ENCODE measurements around the gene PSMG2. TPM values are rescaled to one million over a fixed set of nuclear protein-coding genes. Genes with fewer than 3 reads are reported as not detected.
A peak's percentile ranks its signal among the peaks of the same experiment; 100 is the strongest.

PSMG2 gene
- polyA plus RNA-seq, 1 donor from 2014 or later: 87.2 TPM

DNA sequence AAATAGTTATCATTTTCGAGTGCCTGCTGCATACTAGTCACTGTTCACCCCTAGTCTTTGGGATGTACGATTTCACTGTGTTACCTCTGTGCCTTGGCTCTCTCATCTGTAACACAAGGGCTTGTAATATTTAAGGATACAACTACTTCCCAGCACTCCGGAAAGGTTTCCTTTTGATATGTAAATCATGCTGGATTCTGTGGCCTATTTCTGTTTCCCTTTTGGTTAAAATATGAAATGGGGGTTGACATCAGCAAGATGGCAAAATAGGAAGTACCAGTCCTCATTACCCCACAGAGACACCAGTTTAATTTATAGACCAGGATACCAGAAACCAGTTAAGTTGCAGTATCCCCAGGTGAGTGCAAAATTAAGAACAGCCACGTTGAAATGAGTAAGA, 23.5 kb downstream of the PSMG2 start:
- no peak overlapping the region for H3K27ac ChIP-seq (ENCODE audit: low read length)
- H3K79me2 ChIP-seq (replicated peaks; ENCODE audit: insufficient read depth, low read length): no peaks in the 10 kb centered on the region
- no peak overlapping the region for H3K9ac ChIP-seq (ENCODE audit: low read length)
- peaks cover 4% of the 10 kb centered on the region for H3K36me3 ChIP-seq (ENCODE audit: insufficient read depth, low read length)
- H3K4me3 ChIP-seq (ENCODE audit: low read length): no peak overlapping the region
- H3K27me3 ChIP-seq (ENCODE audit: insufficient read depth, low read depth, low read length): no peaks in the 10 kb centered on the region
- no peak for TF ChIP-seq EP300 (conservative IDR thresholded peaks at IDR 0.05; ENCODE audit: poor library complexity, severe bottlenecking)
- TF ChIP-seq EZH2 (IDR thresholded peaks at IDR 0.05; ENCODE audit: borderline replicate concordance, insufficient read depth, low read length, poor library complexity, severe bottlenecking): no peak
- no peak for TF ChIP-seq SMC3 (conservative IDR thresholded peaks at IDR 0.05; ENCODE audit: poor library complexity)
- no peak for TF ChIP-seq RAD21 (conservative IDR thresholded peaks at IDR 0.05)
- TF ChIP-seq TAF1 (IDR thresholded peaks at IDR 0.05; ENCODE audit: low read depth): no peak
- TF ChIP-seq, protein P1, sequence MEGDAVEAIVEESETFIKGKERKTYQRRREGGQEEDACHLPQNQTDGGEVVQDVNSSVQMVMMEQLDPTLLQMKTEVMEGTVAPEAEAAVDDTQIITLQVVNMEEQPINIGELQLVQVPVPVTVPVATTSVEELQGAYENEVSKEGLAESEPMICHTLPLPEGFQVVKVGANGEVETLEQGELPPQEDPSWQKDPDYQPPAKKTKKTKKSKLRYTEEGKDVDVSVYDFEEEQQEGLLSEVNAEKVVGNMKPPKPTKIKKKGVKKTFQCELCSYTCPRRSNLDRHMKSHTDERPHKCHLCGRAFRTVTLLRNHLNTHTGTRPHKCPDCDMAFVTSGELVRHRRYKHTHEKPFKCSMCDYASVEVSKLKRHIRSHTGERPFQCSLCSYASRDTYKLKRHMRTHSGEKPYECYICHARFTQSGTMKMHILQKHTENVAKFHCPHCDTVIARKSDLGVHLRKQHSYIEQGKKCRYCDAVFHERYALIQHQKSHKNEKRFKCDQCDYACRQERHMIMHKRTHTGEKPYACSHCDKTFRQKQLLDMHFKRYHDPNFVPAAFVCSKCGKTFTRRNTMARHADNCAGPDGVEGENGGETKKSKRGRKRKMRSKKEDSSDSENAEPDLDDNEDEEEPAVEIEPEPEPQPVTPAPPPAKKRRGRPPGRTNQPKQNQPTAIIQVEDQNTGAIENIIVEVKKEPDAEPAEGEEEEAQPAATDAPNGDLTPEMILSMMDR (IDR thresholded peaks at IDR 0.05; ENCODE audit: poor library complexity, severe bottlenecking): no peak
- TF ChIP-seq POLR2AphosphoS5 (IDR thresholded peaks at IDR 0.05): no peak
- TF ChIP-seq MXI1 (conservative IDR thresholded peaks at IDR 0.05; ENCODE audit: poor library complexity, severe bottlenecking): no peak
- TF ChIP-seq, protein P2, sequence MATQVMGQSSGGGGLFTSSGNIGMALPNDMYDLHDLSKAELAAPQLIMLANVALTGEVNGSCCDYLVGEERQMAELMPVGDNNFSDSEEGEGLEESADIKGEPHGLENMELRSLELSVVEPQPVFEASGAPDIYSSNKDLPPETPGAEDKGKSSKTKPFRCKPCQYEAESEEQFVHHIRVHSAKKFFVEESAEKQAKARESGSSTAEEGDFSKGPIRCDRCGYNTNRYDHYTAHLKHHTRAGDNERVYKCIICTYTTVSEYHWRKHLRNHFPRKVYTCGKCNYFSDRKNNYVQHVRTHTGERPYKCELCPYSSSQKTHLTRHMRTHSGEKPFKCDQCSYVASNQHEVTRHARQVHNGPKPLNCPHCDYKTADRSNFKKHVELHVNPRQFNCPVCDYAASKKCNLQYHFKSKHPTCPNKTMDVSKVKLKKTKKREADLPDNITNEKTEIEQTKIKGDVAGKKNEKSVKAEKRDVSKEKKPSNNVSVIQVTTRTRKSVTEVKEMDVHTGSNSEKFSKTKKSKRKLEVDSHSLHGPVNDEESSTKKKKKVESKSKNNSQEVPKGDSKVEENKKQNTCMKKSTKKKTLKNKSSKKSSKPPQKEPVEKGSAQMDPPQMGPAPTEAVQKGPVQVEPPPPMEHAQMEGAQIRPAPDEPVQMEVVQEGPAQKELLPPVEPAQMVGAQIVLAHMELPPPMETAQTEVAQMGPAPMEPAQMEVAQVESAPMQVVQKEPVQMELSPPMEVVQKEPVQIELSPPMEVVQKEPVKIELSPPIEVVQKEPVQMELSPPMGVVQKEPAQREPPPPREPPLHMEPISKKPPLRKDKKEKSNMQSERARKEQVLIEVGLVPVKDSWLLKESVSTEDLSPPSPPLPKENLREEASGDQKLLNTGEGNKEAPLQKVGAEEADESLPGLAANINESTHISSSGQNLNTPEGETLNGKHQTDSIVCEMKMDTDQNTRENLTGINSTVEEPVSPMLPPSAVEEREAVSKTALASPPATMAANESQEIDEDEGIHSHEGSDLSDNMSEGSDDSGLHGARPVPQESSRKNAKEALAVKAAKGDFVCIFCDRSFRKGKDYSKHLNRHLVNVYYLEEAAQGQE (IDR thresholded peaks at IDR 0.05; ENCODE audit: borderline replicate concordance): no peak
- no peaks in the 10 kb centered on the region for H3K9me2 ChIP-seq (ENCODE audit: insufficient read depth, low read length)
- H3K4me2 ChIP-seq (ENCODE audit: low read length): no peak overlapping the region
- no peak overlapping the region for H2AFZ ChIP-seq (ENCODE audit: low read depth, low read length)
- no peaks in the 10 kb centered on the region for H3F3A ChIP-seq (ENCODE audit: insufficient read depth, low read length, poor library complexity, severe bottlenecking)
- no peaks in the 10 kb centered on the region for H4K20me1 ChIP-seq (ENCODE audit: insufficient read depth)
- no peaks in the 10 kb centered on the region for H3K9me3 ChIP-seq (ENCODE audit: low read length)

DNA sequence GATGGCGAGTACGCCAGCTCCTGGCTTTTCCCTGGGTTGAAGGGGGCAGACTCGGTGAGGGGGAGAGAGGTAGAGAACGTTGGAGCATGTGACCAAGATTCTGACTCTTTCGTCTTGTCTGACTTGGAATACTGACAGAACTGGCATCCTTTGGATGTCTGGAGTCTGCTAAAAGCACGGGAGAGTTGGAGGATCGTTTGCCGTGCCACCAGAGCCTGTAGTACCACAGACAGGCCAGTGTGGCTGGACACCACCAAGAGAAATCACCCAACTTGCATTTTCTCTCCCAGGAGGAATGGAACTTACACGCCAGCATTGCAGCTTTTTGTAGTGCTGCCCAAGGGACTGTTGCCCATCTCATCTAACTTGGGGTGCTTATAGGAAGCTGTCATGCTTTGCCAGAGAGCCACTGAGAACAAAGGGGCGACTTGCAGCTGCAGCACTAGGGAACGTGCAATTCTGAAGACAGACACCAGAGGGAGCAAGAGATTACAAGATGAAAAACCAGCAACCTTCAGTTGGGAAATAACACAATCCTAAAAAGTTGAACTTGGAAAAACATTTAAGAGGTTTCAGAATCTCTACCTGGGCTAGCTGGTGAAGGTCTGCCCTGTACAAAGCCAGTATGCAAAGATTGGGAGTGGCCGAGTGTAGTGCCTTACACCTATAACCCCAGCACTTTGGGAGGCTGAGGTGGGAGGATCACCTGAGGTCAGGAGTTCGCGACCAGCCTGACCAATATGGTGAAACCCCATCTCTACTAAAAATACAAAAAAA, 24.1 kb downstream of the PSMG2 start:
- Histone ChIP-seq H3K36me3 (ENCODE audit: insufficient read depth, low read length) (peaks cover 4% of the 10 kb centered on the region), H3K4me3 (ENCODE audit: low read length) (no peak overlapping the region), H4K20me1 (ENCODE audit: insufficient read depth) (no peaks in the 10 kb centered on the region), H3K4me2 (ENCODE audit: low read length) (no peak overlapping the region), H3K27ac (ENCODE audit: low read length) (no peak overlapping the region), H2AFZ (ENCODE audit: low read depth, low read length) (no peak overlapping the region), H3K9ac (ENCODE audit: low read length) (no peak overlapping the region), H3K79me2 (replicated peaks; ENCODE audit: insufficient read depth, low read length) (no peaks in the 10 kb centered on the region), H3K9me3 (ENCODE audit: low read length) (no peaks in the 10 kb centered on the region), H3K9me2 (ENCODE audit: insufficient read depth, low read length) (no peaks in the 10 kb centered on the region), H3K27me3 (ENCODE audit: insufficient read depth, low read depth, low read length) (no peaks in the 10 kb centered on the region), H3F3A (ENCODE audit: insufficient read depth, low read length, poor library complexity, severe bottlenecking) (no peaks in the 10 kb centered on the region)
- TF ChIP-seq RAD21 (conservative IDR thresholded peaks at IDR 0.05): peak; percentile 92
- TF ChIP-seq, protein P1 (IDR thresholded peaks at IDR 0.05; ENCODE audit: poor library complexity, severe bottlenecking): peak; percentile 93
- no peak for TF ChIP-seq MXI1 (conservative IDR thresholded peaks at IDR 0.05; ENCODE audit: poor library complexity, severe bottlenecking)
- TF ChIP-seq EZH2 (IDR thresholded peaks at IDR 0.05; ENCODE audit: borderline replicate concordance, insufficient read depth, low read length, poor library complexity, severe bottlenecking): no peak
- TF ChIP-seq TAF1 (IDR thresholded peaks at IDR 0.05; ENCODE audit: low read depth): no peak
- no peak for TF ChIP-seq POLR2AphosphoS5 (IDR thresholded peaks at IDR 0.05)
- TF ChIP-seq, protein P2 (IDR thresholded peaks at IDR 0.05; ENCODE audit: borderline replicate concordance): no peak
- TF ChIP-seq EP300 (conservative IDR thresholded peaks at IDR 0.05; ENCODE audit: poor library complexity, severe bottlenecking): no peak
- peak; percentile 97 for TF ChIP-seq SMC3 (conservative IDR thresholded peaks at IDR 0.05; ENCODE audit: poor library complexity)

Measured in neural cell (in vitro differentiated cells).